IPS DF 19.7 (cell line): ENCODE data around the gene ROCK1.
A peak's percentile ranks its signal among the peaks of the same experiment; 100 is the strongest.
"Not testable (repeated sequence)": the region's sequence is repeated elsewhere in the genome, so short reads cannot be mapped to it uniquely, and the experiment has no call there.

ENCODE experiments used
- DNase-seq: peaks from one replicate; pipeline ENCODE4 v3.0.0-alpha.2; 2013; ENCODE audit warnings: low read depth, low spot score

Gene ROCK1

GRCh38 chr18:21053127-21053526 lies 58.5 kb downstream of the ROCK1 start:
- no peak for DNase-seq

DNA sequence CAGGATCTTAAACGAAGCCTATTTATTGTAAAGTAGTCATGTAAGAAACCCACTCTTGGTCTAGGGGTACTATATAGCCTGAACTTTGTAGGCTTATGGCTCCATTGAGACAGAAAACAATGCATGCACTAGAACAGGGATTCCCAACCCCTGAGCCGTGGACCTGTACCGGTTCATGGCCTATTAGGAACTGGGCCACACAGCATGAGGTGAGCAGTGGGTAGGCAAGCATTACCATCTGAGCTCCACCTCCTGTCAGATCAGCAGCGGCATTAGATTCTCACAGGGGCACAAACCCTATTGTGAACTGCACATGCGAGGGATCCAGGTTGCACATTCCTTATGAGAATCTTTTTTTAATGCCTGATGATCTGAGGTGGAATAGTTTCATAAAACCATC lies 59.2 kb downstream of the ROCK1 start:
- DNase-seq: no peak

- no peak for DNase-seq
Measured at GRCh38 chr18:21051620-21052019, 60.0 kb downstream of the ROCK1 start.

GRCh38 chr18:21049306-21049705 lies 62.3 kb downstream of the ROCK1 start:
- no peak for DNase-seq

GRCh38 chr18:21047126-21047525 lies 64.5 kb downstream of the ROCK1 start:
- no peak for DNase-seq

GRCh38 chr18:21040466-21040865 lies 71.1 kb downstream of the ROCK1 start:
- no peak for DNase-seq

DNA sequence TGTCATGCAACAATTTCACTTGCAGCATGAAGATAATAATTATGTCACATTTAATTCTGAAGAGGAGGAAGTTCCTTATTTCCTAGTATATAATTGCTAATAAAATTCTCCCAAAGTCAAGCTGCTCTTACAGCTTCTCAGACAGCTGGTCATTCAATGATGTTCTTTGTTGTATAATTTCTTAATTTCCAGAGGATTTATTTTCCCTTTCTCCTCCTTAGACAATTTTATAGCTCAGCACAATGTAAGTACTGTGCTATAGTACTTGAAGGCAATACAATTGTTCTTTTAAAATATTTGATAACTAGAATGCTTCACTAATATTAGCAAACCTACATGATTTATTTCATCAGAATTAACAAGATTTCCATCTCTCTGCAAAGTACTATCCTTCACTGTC lies 73.4 kb downstream of the ROCK1 start:
- no peak for DNase-seq

- no peak for DNase-seq
Measured at GRCh38 chr18:21031845-21032244, 79.8 kb downstream of the ROCK1 start.

DNA sequence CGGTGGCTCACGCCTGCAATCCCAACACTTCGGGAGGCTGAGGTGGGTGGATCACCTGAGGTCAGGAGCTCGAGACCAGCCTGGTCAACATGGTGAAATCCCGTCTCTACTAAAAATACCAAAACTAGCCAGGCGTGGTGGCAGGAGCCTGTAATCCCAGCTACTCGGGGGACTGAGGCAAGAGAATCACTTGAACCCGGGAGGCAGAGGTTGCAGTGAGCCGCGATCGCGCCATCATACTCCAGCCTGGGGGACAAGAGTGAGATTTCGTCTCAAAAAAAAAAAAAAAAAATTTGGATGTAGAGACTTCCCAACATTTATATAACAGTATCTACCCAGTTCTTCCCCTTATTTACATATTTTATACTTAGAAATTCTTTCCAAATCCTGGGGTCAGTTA lies 93.4 kb downstream of the ROCK1 start:
- DNase-seq: not testable (repeated sequence)

- DNase-seq: no peak
Measured at GRCh38 chr18:21012308-21012707, 99.3 kb downstream of the ROCK1 start.

DNA sequence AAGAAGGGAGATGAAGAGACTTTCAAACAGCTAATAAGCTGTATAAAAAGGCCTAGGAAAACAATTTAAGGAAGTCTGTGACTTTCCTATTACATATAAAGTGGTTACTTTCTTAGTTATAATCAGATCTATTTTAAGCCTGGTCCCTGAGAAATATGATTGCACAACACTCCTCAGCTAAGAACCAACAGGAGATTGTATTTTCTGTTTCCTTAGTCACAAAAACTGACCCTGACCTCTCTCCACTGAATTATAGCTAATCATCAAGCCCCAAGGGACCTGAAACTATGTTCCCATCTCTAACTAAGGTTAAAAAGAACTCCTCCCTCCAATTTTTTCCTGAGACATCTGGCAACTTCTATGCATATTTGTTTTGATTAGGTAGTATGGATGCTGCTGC lies 106.9 kb downstream of the ROCK1 start:
- DNase-seq: no peak

GRCh38 chr18:21000667-21001066 lies 110.9 kb downstream of the ROCK1 start:
- DNase-seq: no peak

- DNase-seq: no peak
Measured at GRCh38 chr18:20997371-20997770, 114.2 kb downstream of the ROCK1 start.

DNA sequence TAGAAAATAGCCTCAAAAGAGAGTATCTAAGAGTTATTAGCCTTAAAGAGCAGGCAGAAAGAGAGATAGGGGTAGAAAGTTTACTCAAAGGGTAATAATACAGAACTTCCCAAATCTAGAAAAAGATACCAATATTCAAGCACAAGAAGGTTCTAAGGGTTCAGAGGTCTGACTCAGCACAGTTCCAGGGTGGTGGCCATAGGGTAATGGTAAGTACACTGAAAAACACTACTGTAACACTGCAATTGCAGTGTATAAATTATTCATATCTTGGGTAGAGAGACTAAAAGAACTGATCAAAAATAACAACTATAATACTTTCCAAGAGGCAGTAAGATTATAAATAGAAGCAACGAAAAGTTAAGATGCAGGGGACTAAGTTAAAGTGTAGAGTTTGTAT lies 115.2 kb downstream of the ROCK1 start:
- DNase-seq: no peak

- DNase-seq: no peak
Measured at GRCh38 chr18:20988726-20989125, 122.9 kb downstream of the ROCK1 start.

DNA sequence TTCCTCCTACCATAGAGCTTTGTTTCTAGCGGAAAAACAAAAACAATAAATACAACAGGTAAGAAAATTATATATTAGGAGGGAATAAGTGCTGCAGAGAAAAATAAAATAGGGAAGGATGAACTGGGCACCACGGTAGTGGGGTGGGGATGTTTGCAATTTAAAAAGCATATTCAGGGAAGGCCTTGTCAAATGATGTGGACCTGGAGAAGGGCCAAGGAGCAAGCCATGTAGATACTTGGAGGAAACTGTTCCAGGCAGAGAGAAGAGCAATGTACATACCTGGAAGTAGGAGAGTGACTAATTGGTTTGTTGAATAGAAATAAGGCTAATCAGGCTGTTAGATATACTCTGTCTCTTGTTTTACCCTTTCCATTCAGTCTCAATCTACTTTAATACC lies 136.5 kb downstream of the ROCK1 start:
- no peak for DNase-seq

- peak; percentile 3 for DNase-seq
Measured at GRCh38 chr18:20971886-20972267, 139.7 kb downstream of the ROCK1 start.

DNA sequence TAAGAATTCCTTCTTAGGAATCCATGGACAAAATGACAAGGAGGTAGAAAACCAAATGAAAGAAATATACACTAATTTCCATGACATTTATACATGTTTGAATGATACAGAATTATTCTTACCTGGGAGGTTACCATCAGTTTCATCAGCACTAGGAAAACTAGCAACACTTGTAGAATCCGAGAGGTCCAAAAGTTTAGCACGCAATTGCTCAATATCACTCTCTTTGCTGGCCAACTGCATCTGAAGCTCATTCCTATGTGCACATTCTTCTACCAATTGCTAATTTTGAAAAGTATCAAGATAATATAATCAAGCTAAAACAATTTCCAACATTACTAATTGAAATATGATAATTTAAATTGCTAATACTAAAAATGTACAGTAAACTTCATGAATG lies 144.8 kb downstream of the ROCK1 start:
- no peak for DNase-seq

DNA sequence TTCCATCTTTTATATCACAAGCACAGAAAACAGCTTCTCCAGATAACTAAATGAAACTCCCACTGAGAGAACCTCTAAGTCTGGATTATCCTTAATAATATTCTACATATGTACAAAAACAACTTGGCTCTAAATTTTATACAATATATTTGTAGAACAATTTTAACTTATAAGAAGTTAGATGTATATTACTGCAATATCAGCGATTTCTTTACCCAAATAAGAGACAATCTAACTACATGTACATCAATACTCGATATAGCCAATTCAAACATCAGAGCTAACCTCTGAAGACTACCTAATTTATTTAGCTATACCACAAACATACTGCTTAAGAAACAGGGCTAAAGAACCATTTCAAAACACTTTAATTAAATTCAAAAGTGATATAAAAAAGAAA lies 148.6 kb downstream of the ROCK1 start:
- no peak for DNase-seq

DNA sequence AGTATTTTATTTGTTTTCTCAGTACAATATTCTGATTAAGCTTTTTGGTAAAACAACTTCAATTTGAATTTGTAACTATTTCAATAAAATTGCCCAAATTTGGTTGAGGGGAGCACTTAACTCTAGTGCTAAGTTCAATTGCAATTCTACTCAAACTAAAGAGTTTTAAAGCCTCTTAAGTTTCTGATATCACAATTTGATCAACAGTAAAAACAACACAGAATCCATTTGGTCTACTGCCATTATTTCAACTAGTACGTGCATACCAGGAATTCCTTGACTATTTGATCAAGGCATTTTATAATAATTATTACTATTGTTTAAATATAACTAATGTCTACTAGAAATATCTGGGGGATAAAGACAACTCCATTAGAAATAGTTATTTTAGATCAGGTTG lies 150.9 kb downstream of the ROCK1 start:
- no peak for DNase-seq

- not testable (repeated sequence) for DNase-seq
Measured at GRCh38 chr18:20950827-20951226, 160.8 kb downstream of the ROCK1 start.
